Kasumi-1 (cell line): ENCODE measurements around the gene GHR.
A peak's percentile ranks its signal among the peaks of the same experiment; 100 is the strongest.

ENCODE experiments used
- DNase-seq, 2 experiments: peaks; one replicate each; lab custom pipeline; 2025; lab: John Stamatoyannopoulos, UW

GHR gene

DNA sequence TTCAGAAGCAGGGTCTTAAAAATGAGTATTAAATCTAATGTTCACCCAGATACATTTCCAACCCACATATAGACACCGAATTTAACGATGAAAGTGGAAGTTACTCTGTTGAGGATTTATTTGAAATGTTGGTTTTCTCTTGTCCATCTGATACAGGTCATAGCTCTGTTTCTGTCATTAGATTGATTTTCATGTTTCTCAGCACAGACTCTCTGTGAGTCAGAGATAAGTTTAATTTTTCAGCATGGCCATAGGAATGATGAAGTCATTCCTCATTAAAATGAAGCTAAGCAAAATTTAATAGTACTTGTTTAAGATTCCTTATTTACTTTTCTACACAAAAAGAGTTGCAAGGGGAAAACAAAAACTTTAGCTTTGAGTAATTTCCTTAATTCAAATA lies 38.8 kb downstream of the GHR start:
- DNase-seq = no peak

DNA sequence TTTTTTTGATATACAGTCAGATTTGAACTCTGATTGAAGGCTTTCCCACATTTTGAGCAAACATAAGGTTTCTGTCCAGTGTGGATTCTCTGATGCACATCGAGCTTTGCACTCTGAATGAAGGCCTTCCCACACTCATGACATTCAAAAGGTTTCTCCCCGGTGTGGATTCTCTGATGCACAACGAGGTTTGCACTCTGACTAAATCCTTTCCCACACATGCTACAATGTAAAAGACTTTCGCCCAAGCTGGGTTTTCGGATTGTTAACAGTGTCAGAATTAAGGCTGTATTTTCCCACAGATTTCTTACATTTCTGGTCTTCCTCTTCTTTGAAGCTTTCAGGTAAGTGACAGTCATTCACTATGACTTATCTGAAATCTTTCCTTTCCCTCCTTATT lies 44.3 kb downstream of the GHR start:
- no peak for DNase-seq

DNA sequence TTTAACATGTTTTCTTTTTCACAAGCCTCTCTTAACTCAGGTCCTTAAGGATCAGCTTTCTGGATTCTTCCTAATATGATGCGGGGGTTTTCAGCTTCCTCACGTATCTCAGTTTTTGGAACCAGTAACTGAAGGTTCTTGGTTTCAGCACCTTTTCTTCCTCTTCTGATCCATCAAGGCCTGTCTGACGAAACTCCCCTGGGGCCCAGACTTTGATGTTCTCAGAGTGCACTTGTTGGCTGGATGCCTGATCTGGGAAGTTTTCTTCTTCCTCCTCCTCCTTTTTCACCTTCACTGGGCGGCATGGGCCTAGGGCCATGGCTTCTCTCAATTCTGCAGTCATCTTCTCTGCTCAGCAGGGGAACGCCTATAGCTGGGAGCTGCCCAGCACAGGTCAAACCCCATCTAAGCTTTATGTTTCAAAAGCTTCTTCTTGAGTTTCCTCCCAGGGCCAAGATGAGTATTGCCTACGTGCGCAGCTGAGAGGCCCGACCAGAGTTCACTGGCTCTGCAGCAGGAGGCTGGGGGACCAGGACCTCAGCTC lies 44.8 kb downstream of the GHR start:
- DNase-seq = no peak

DNA sequence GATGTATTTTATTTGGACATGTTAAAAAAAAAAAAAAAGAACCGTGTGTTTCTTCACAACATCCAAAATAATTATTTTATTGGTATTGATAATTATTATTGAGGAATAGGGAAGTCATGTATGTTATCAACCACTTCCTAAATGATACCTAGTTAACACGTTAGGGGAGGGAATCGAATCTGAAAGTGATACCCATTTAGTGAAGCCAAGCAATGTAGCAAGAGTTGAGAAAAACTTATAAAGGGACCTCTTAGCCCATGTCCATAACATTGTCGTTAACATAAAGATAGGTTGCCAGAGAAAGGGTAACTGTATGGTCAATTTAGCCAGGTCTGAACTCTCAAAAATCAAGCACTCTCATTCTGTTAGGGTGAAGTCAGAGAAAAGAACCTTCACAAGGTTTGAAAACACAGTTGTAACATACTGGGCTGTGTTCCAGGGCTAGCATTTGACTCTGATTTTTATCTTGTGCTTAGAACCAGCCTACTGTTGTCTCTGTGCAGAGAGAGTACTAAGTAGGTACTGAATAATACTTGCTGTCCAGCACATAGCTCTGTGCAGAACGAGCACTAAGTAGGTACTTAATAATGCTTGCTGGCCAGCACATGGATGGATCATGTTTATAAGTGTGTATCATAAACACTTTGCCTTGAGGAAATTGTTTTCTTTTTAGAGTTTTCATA lies 60.4 kb downstream of the GHR start:
- no peak for DNase-seq

DNA sequence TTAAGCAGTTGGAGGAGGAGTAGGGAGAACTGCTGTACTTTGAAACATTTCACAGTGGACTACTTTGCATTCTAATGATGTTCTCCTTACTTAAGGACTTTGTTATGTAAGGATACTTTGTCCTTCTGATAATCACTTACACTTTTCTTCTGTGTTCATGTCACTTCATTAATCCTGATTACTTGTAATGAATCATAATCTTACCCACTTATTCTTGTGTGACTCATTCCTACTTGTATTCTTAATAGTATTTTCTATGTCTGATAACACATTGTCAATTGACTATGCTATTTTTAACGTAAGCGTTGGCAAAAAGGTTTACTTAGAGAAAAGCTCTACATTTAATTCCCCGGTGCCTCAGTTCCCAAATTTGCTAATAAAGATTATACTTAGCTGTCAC lies 63.8 kb downstream of the GHR start:
- DNase-seq = no peak

DNA sequence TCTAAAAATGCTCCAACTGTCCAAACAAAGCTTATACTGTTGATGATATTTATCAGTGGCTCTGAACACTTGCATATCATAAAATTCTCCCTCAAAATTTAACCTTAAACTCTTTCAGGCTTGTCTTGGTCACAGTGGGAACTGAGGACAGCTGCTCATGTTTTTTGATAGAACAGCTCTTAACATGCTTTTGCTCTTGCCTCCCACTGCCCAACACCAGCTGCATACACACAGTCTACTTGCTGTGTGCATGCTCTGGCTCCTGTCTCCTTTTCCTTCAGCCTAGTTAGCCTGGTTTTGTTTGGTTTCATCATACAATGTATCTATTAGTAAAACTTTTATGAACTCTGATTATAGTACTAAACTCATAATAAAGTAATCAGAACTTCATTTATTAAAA lies 64.6 kb downstream of the GHR start:
- no peak for DNase-seq

DNA sequence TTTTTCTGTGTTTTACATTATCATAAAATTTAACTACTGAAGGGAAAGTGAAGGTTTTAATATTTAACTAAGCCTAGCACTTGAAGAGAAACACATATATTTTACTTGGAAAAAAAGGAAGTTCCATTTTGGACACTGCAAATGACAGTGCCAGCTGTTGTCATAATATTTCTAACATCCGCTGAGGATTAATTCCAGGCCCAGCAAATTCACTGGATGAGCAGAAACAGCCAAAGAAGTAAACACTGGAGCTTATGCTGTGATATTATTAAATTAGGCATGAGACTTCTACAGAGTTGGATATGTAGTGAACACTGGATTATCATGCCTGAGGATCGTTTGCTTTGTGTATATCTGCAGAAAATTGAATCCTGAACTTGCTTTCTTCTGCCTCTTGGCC lies 67.6 kb downstream of the GHR start:
- peak in 1 of 2 experiments; percentile 2 for DNase-seq

DNA sequence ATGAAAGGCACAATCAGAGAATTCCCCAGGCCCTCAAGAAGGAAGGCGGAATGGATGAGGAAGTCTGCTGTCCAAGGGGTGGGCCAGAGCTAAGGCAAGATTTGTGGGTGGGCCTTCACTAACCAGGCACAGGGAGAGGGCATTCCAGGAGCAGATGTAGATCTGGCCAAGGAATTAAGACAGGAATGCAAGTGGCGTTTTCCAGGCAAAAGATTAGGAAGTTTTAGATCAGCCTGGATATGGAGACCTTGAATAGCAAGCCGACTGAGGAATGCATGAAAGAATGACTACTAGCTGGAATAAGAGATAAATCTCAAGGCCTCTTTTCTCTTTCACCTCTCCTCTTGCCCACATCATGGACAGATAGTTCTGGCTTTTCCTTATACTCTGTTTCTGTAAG lies 68.5 kb downstream of the GHR start:
- DNase-seq = no peak

DNA sequence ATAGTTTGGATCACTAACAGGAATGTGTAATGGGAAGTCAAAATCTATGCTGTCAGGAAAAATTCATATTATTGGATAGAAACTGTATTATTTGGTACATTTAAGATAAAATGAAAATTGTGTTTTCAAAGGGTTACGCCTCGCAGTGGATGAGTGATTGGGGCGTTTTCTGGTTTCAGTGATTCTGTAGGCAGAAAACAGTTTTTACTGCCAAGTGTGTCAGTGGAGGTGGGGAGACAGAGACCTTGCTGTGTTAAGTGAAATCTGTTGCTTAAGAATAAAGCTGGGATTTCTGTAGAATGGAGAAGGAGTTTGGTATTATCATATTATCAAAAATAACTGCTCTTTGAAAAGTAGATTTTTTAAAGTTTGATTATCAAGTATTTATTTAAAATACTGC lies 69.7 kb downstream of the GHR start:
- no peak for DNase-seq

DNA sequence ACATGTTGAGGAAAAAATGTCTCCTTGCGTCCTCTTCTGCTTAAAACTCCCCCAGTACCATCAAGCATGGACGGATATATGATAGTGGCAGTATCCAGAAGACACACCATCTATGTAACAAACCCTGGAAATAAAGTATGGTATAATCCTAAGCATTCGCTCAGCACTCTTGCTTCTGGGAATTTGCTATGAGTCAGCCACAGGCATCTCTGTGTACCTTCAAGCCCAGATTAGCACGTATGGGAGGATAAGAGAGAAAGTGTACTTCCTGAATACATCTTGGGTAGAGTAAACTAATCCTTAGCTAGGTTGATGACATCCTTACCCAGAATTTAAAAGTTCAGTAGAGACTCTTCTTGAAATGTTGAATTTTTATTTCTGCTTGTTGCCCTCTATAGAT lies 71.2 kb downstream of the GHR start:
- DNase-seq = no peak

DNA sequence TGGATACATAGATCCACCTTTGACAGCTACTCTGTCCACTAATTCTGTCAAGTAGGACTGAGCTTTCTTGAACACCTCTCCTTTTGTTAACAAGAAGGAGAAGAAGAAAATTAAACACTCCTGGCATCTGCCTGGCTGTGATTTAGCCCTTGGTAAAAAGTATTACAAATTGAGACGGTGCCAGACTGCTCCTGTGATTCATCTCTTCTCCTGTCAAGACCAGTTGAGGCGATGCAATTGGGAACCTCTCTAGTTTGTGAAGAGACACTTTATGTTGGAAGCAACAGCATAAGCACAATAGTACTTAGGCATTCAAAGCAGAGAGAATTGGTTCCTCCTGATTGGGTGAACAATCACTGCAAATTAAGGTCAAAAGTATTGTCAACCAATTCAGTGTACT lies 72.7 kb downstream of the GHR start:
- DNase-seq = no peak

DNA sequence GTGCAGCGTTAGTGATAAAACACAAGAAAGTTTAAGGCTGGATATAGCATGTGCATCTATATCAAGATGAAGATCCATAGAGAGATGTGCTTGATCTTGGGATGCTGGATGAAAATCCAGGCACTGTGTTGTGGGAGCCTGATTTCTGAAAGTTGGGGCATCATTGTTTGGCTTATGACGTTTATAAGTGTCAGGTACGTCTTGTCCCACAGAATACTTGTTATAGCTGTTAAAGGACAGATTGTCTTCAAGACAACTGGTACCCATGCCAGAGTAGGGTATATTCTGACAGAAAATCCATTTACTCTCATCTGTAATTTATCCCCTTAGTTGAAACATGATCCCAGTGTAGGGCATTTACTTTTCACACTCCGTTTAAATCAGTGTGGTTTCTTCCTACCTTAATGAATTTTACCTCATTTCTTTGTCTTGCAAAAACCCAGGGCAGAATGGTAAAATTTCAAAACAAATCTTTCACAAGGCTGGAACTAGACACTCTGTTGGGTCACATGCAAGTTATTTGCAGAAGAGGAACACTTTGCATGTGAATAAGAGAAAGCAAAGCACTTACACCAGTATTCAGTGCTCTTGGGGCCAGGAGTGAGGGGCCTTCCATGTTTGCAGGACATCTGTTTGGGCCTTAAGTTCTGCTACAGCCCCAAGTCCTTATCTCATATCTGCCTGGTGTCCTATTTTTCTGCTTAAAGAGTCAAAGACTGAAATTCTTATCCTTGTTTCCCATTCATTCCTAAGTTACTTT lies 73.3 kb downstream of the GHR start:
- DNase-seq = no peak

DNA sequence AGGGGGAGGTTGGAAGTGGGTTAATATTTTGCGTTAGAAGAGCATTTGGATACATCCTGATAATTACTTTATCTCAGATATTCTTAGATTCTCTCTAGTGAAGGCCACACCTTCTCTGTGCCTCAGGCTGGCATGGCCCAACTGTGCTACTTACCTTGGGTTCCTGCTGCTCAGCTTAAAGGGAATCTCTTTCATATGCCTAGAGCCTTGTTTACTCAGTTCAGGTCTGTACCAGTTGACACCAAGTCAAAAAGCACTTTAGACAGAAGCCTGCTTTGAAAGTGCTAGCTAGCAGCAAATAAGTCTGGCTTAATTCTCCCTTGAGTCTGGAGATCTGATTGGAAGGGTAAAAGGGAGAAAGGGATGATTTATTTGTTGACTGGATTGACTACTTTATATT lies 74.8 kb downstream of the GHR start:
- DNase-seq = no peak

DNA sequence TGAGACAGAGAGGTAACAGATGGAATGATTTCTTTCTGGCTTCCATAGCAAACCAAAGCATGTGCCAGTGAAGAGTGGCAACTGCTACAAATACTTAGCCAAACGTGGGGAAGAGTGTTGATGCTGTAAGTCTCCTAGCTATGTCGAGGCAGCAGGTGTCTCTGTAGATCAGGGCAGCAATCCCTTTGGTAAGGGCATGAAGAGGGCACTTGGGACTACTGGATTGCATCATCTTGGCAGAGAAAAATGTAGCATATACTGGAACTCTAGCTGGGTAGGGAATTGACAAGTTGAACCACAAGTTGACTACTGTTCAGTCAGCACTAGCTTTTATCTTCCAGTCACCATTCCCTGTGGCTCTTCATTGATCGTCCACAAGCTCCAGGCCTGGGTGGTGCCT lies 75.8 kb downstream of the GHR start:
- DNase-seq = no peak

DNA sequence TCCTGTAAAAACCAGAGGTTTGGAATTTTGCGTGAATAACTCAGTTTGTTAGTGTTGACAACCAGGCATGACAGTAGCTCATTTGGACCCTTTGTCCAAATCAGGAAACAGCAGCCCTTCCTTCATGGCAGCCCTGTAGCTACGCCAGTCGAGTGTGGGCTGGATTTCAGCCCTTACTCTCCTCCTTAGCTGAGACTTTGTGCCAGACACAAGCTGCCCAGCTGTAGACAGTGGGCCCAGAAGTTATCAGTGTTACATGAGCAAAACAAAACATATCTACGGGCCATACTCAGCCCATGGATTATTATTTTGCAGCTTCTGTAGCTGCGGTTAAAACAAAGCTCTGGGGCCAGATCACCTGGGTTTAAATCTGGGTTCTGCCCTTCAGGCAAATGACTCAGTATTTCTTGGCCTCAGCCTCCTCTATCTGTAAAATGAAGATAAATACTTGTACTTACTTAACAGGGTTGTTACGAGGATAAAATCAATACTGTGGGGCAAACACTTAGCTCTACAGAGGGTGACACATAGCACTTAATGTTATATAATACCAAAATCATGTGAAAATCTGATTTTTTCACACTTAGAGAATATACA lies 76.9 kb downstream of the GHR start:
- no peak for DNase-seq

DNA sequence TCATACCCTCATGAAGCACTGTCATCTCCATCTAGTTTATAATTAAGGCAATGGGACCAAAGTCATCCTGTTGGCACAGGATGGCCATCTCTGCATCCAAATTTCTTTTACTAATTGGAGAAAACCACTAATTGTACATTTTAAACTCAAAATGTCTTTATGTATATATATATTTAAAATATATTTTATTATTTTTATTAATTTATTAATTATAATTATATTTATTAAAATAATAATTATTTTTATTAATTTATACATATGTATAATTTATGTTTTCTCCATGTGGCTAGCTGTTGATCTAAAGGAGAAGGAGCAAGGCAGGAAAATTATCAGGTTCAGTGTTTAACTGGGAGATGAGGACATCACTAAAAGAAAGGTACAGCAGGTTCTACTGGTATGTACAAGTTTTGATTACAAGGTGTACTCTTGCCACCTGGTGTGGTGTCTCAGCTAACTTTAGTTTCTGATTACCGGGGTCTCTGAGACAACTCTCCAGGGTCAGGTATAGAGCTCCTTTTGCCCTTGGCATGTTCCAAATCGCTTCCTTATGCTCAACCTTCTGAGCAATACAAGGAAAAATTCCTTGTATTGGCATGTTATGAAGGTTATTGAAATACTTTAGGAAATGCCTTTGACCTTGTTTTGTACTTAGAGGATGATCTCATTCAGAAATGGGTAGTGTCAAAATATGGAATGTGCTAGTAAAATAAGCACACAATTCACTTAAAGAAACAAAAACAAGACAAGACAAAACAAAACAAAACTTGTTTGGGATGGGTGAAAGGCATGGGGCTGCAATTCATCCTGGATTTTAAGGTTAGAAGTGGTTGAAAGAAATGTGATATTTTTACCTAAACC lies 79.6 kb downstream of the GHR start:
- no peak for DNase-seq

DNA sequence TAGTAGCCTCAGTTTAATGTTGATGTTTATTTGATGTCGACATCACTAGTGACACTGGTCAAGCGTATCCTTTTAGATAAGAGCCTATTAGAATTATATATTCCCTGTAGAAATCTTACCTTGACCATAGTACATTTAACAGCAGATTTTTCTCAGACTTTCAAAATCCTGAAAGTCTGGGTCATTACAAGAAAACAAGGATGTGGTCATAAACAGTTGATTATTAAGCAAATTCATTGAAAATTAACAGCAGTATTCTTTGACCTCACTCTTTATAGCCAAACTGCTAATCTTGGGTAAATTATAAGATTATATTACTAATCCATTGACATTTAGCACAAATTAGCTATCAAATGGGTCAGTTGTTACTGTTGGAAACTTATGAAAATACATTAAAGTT lies 83.4 kb downstream of the GHR start:
- no peak for DNase-seq

DNA sequence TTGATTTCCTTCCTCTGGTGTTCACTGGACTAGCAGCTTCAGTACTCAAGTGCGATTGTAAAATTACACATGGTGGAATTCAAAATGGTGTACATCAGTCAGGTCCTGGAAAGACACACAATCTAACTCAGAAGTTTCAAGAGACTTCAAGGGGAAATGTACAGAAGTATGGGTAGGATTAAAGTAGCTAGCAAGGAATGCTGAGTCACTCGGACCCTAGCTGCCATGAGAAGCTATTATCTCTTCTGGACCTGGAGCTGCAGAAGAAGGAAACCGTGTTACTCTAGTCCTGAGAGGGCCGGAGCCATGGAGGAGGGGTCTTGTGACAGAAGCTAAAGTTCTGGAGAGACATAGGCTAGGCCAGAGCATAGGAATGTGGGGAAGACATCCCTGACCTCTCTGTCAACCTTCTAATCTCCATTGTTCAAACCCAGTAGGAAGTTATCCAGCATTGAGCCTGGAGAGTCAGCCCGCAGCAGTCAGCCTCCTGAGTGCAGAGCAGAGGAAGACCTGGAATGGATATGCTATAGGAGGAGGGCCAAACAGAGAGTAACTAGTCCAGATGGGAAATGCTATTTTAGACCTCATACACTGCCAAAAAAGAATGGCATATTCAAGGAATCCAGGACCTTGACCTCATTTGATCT lies 84.3 kb downstream of the GHR start:
- no peak for DNase-seq

DNA sequence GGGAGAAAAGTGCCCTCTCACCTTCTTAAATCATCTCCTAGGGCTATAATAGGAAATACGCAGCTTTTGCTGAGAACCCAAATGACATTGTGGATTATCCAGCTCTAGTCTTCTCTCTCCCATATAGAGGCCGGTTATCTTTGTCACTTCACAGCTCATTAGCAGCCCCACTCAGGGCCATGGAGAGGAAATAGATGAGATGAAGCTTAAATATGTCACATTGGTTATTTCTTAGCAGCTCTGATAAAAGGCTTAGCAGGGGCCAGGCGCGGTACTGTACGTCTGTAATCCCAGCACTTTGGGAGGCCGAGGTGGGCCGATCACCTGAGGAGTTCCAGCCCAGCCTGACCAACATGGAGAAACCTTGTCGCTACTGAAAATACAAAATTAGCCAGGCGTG lies 90.0 kb downstream of the GHR start:
- DNase-seq = no peak

DNA sequence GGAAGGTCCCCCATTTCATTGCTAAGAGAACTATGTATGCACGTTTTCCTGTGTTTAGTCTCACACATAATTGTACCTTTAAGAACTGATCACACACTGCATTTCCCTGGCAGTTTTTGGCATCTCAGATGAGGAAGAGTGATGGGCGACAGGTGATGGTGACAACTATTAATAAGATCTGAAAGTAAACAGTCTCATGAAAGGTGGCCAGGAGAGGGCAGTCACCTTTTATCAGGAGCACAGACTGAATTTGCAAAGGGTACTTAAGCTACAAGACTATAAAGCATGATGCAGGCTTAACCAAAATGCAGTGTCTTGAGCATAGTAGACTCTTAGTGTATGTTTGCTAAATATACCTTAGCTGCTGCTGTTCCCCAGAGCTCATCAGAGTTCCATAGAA lies 91.5 kb downstream of the GHR start:
- DNase-seq = peak in 1 of 2 experiments; percentile 7

DNA sequence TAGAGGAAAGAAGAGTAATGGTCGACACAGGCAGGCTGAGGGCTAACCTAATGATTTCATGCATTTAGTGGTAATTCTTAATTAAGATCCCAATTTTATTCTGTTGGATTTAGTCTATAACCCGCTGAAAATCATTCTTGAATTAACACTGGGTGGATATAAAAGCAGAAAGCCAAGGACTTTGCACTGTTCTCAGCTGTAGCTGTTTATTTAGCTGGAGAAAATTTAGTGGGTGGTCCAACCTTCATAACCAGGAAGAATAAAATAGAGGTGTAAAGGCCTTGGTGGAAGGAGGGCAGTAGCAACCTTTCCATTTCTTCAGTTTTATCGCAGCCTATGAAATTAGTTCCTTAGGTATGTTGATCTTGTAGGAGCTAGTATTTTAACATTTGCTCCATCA lies 92.3 kb downstream of the GHR start:
- DNase-seq = no peak
